Cardiac septum (tissue), 1 donor: Measurements from ENCODE around the gene SPA17. TPM values are rescaled to one million over a fixed set of nuclear protein-coding genes. Genes with fewer than 3 reads are reported as not detected.

Experiments used
- DNase-seq: peaks from one replicate; pipeline ENCODE4 v3.0.0-alpha.2; 2020; ENCODE audit warnings: low spot score
- intact Hi-C: fragments of 100-400 bp; cut with DNase I; formaldehyde crosslinking; loops from one replicate; pipeline ENCODE4 v1.14.0; 2022
- long read RNA-seq: library from polyadenylated mRNA; unstranded; transcript quantifications from one replicate; pipeline ENCODE4 v2.0.0, GENCODE V29; 2021
- total RNA-seq: library from RNA; stranded (reverse); fragmentation: NEBNext Ultra II Directional; extraction: Animal tissue kit (Norgen Biotek cat#: 25700); gene quantifications from one replicate; pipeline ENCODE4 v1.2.1, GENCODE V29; 2021
- donor health status: DM: no; HTN: no; CAD: no.

Gene SPA17
- 1.8 TPM for total RNA-seq
- long read RNA-seq, partial matches to known transcripts = 0 of 2 reads
- long read RNA-seq, other reads (novel, unspliced or antisense) = 0 of 2 reads

DNA sequence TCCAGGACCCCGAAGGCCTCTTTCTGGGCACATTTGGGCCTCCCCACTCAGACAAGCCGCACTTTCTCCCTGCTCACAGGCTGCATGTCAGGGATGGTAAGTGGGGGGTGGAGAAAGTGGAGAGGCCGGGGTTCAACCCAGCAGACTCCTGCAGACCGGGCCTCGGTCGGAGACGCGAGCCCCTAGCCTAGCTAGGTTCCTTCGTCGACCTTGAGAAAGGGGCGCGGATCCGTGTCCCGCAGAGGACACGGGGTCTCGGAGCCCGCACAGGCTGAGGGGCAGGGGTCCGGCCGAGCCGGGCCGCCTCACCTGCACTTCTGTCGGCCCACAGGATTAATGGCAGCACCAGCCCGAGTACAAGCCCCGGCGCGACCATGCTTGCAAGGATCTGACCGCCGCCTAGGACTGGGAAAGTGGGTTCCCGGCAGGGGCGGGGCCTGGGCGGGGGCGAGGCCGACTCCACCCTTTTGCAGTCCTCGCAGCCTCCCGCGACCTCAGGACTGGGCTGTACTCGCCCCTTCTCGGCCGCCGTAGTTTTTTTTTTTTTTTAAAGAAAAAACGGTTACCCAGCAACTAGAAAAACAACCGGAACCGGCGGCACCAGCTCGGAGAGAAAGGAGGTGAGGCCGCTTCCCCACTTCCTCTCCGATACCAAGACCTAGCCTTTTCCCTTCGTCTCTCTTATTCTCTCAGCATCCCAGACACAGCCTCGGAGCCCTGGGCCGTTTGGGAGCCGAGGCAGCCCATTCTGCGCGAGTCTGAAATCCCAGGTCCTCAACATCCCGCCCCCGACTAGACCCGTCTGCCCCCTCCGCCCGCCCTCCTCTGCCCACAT, at the start of gene SPA17, which contains the start of gene SIAE:
Gene SPA17, plus strand, starts transcription at position 572 of the 835 bp plus-strand sequence. CDS start 1,361 bp downstream, outside the sequence.
Gene SIAE, minus strand, starts transcription at position 407 of the 835 bp plus-strand sequence. Its CDS starts 31 bp downstream, at position 376.
- intact Hi-C loops = loop anchor here (1.0 to 10.0 kb wide), 4 partner anchors 69 to 281 kb away; partner anchors contain the start of genes CCDC15, ESAM and MSANTD2
- peak; percentile 96 for DNase-seq

DNA sequence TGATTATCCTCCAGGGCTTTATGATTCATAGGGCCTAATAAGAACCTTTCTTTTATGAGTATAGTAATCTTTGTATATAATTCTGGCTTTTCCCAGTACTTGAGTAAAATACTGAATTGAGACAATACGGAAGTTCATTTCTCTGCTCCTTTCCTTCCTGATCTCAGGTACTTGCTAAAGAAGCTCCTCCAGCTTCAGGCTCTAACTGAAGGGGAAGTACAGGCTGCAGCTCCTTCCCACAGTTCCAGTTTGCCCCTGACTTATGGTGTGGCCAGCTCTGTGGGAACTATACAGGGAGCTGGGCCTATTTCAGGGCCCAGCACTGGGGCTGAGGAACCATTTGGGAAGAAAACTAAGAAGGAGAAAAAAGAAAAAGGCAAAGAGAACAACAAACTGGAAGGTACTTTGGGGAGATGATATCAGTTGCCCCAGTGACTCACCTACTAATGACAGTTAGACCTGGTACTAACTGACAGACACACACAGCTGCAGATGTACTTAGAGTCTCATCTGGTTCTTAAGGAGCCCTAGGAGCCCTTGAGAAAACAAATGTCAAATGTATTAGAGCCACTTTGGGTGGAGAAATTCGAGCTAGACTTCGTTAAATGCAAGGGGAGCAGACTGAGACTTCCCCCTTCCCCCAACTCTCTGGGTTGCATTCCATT, 48.1 kb upstream of the SPA17 start:
- DNase-seq = no peak
- intact Hi-C loops = no loop called here

DNA sequence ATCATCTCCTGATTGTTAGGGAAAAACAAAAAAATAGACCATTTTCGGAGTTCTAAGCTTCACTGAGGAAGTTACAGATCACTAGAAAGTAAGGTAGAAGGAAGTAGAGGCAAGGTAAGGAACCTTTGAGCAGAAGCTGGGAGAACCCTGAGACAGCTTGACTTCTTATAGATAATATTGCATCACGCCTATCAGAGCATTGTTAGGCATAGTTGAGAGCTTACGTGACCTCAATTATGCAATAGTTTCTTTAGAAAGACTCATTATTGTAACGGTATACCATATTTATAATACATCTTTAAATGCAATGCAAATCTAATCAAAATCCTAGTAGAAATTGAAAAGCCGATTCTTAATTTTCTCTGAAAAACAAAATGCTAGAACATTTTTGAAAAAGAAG, 46.2 kb upstream of the SPA17 start:
- intact Hi-C loops = no loop called here
- no peak for DNase-seq

- intact Hi-C loops = no loop called here
- DNase-seq = no peak
Observed at GRCh38 chr11:124629961-124630360, 43.7 kb upstream of the SPA17 start.

GRCh38 chr11:124633355-124633754, 40.3 kb upstream of the SPA17 start:
- intact Hi-C loops = no loop called here
- no peak for DNase-seq

- DNase-seq = no peak
- intact Hi-C loops = no loop called here
Observed at GRCh38 chr11:124635932-124636331, 37.8 kb upstream of the SPA17 start.

- DNase-seq = no peak
Observed at GRCh38 chr11:124638500-124638899, 35.2 kb upstream of the SPA17 start.

DNA sequence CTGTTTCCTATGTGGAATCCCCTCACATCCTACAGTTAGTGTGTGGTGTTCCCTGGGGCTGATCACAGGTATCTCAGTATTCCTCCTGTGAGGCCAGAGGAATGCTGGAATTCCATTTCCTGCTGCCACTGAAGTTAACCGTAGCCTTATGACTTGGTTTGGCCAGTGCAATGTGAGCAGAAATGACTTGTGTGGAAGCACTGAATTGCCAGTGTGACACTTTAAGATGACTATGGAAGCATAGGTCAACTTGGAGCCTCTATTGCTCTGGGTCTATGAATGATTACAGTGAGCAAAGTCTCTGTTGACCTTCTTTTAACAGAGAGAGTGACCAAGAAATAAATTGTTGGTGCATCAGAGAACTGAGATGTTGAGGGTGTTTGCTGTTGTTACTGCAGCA, 34.5 kb upstream of the SPA17 start:
- intact Hi-C loops = no loop called here
- DNase-seq = no peak

More at GRCh38 chr11:124638500-124638899, 35.2 kb upstream of the SPA17 start:
- intact Hi-C loops = no loop called here

DNA sequence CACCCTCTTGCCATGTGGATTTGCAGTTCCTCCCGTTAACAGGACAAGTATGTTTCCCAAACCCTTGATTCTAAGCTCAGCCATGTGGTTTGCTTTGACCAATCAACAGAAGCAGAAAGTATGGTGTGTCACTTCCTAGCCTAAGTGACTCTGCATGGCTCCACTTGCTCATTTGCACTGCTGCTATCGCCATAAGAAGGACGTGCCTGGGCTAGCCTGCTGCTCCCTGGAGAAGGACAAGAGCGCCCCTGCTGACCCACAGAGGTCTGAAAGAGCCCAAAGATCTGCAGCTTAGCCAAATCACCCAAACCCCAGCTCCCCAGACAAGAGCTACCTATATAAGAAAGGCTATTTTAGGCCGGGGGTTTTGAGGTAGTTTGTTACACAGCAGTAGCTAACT, 33.0 kb upstream of the SPA17 start:
- intact Hi-C loops = no loop called here
- DNase-seq = no peak

DNA sequence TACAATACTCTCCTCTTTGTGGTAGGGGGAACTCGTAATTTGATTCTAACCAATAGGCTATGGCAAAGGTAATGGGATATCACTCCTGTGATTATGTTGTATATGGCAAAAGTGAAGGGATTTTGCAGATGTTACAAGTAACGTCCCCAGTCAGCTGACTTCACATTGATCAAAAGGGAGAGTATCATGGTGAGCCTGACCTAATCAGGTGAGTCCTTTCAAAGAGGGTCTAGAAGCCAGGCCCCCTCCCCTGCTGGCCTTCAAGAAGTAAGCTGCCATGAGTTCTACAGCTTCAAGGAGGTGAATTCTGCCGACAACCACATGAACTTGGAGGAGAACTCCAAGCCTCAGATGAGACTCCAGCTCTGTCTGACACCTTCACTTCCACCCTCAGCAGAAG, 31.1 kb upstream of the SPA17 start:
- intact Hi-C loops = no loop called here
- no peak for DNase-seq

- no peak for DNase-seq
- intact Hi-C loops = no loop called here
Observed at GRCh38 chr11:124643042-124643604, 30.6 kb upstream of the SPA17 start.

DNA sequence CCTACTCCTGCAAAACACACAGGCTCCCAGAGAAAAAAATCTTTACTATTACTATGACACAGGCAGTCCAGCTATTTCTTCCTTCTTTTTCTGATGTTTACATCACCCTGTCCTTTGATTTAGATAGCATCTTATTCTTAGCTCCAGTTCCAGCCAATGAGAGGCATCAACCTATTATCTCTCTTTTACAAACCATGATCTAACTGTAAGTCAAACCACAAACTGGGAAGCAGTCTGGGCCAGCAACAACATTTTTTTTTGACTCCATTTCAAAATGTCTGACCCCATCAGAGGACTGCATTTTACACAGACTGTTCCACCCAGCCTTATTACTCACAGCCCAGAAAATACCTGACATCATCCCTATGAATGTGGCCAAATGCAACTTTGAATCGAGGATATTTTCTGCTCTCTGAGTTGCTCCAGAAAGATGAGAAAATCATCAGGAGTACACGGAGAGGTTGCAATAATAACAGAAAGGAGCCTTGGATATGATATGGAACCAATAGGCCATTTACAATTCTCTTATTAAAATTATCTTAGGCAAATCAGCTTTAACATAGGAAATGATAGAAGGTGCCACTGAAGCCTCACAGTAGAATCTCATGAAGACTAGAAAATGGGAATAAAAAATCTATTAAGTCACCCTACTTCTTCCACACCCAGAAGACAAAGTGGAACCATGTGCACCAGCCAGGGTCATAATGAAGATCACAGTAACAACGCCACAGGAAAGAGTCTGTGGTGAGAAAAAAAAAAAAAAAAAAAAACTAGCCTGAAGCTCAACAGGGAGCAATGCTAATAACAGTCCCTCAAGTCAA, 29.9 kb upstream of the SPA17 start:
- DNase-seq = no peak
- intact Hi-C loops = loop anchor here (2.0 kb wide), 1 partner anchor 193 kb away; no protein-coding TSS in a partner anchor

DNA sequence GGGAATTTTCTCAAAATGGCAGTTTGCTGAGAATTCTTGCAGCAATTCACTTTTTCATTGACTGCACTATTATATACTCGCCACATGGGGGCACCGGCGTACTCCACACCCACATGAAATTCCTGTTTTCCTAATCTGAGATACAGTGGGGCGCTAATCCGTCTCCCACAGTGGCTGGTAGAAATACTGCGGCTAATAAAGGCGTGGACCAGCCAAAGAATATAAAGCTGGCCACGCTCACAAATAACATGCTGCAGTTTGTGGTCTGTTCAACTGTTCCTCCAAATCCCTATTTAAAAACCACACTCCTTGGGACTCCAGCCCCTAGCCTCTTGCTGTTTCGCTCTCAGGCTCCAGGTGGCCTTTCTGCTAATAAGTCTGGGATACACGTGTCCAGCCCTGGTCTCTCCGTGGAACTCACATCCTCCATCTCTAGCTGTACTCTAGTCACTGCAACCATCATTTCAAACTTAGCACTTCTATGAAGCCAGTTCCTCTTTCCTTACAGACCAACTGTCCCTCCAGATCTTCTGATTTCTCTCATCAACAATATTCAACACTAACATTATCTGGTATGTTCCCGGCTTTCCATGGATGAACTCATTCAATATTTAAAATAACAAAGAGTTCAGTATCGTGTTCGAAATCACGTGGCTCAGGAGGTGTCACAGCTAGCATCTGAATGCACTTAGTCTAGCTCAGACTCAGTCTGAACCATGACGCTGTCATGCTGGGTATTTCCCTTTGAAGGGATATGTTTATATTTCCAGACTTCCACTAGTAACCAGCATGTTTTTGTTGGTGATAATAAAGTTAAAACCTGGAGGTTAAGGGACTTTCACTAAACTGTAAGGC, 29.1 kb upstream of the SPA17 start:
- DNase-seq = no peak
- intact Hi-C loops = loop anchor here (2.0 kb wide), 1 partner anchor 192 kb away; no protein-coding TSS in a partner anchor

GRCh38 chr11:124646148-124646547, 27.6 kb upstream of the SPA17 start:
- DNase-seq = no peak
- intact Hi-C loops = no loop called here

DNA sequence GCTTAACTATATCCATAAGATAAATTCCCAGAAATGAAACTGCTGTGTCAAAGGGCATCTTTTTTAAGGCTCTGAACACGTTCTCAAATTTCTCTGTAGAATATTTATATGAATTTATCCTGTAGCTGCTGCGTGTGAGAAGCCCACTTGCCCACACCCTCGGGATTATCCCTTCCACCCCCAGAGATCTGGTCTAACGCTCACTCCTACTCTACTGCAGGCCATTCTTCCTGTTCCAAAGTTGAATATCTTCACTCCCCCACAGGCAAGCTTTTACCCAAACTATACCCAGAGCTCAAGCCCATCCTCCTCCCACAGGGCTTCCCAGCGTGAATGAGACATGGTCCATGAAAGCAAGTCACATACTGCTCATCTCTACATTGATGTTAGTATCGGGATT, 25.1 kb upstream of the SPA17 start:
- DNase-seq = no peak
- intact Hi-C loops = no loop called here

- intact Hi-C loops = no loop called here
Observed at GRCh38 chr11:124656774-124657630, 16.7 kb upstream of the SPA17 start.

GRCh38 chr11:124657904-124658303, 15.8 kb upstream of the SPA17 start:
- intact Hi-C loops = no loop called here
- DNase-seq = no peak

More at GRCh38 chr11:124656774-124657630, 16.7 kb upstream of the SPA17 start:
- no peak for DNase-seq
